Mesendoderm (in vitro differentiated cells): ENCODE measurements around the gene PDPR.
"Not testable (repeated sequence)": the region's sequence is repeated elsewhere in the genome, so short reads cannot be mapped to it uniquely, and the experiment has no call there.

Experiments
- DNase-seq: peaks from one replicate; pipeline ENCODE4 v3.0.0; 2013
- H2AK5ac ChIP-seq: 2 replicates; pipeline ENCODE4 v1.6.1; 2013; ENCODE audit warnings: low read length, inconsistent platforms
- H2BK120ac ChIP-seq: 2 replicates; pipeline ENCODE4 v1.6.1; 2013; ENCODE audit warnings: low read depth, mild to moderate bottlenecking, low read length, moderate library complexity, mixed read lengths
- H2BK15ac ChIP-seq: replicated peaks from 2 replicates; pipeline ENCODE4 v1.6.1; 2013; ENCODE audit warnings: low read depth, mild to moderate bottlenecking, moderate library complexity
- H2BK5ac ChIP-seq: 2 replicates; pipeline ENCODE4 v1.6.1; 2013; ENCODE audit warnings: low read length, inconsistent platforms
- H3K18ac ChIP-seq: 2 replicates; pipeline ENCODE4 v1.6.1; 2013; ENCODE audit warnings: mild to moderate bottlenecking, low read length, mixed read lengths
- H3K23ac ChIP-seq: one replicate; pipeline ENCODE4 v1.6.1; 2013; ENCODE audit warnings: low read length
- H3K27ac ChIP-seq: 2 replicates; pipeline ENCODE4 v1.5.1; 2013; ENCODE audit warnings: low read depth, mild to moderate bottlenecking, inconsistent platforms, low read length, moderate library complexity
- H3K27me3 ChIP-seq: 2 replicates; pipeline ENCODE4 v1.6.1; 2013; ENCODE audit warnings: low read length, control low read depth, mild to moderate bottlenecking, inconsistent platforms; ENCODE audit not compliant: insufficient read depth, poor library complexity
- H3K36me3 ChIP-seq: 2 replicates; pipeline ENCODE4 v1.6.1; 2013; ENCODE audit warnings: low read length, inconsistent platforms; ENCODE audit not compliant: control insufficient read depth, insufficient read depth
- H3K4ac ChIP-seq: one replicate; pipeline ENCODE4 v1.6.1; 2013; ENCODE audit warnings: low read depth, mild to moderate bottlenecking, low read length, moderate library complexity
- H3K4me1 ChIP-seq: 2 replicates; pipeline ENCODE4 v1.6.1; 2013; ENCODE audit warnings: low read depth, low read length, inconsistent platforms; ENCODE audit not compliant: control insufficient read depth
- H3K4me2 ChIP-seq: 2 replicates; pipeline ENCODE4 v1.6.1; 2013; ENCODE audit warnings: low read length
- H3K4me3 ChIP-seq: 2 replicates; pipeline ENCODE4 v1.5.1; 2013; ENCODE audit warnings: mild to moderate bottlenecking, low read length
- H3K56ac ChIP-seq: one replicate; pipeline ENCODE4 v1.6.1; 2013; ENCODE audit warnings: low read length
- H3K79me1 ChIP-seq: 2 replicates; pipeline ENCODE4 v1.6.1; 2013; ENCODE audit warnings: low read length, inconsistent platforms
- H3K79me2 ChIP-seq: 2 replicates; pipeline ENCODE4 v1.6.1; 2013; ENCODE audit warnings: mild to moderate bottlenecking, low read length; ENCODE audit not compliant: control insufficient read depth, insufficient read depth
- H3K9ac ChIP-seq: 2 replicates; pipeline ENCODE4 v1.6.1; 2013; ENCODE audit warnings: low read length, inconsistent platforms
- H4K5ac ChIP-seq: one replicate; pipeline ENCODE4 v1.6.1; 2013; ENCODE audit warnings: low read length
- H4K8ac ChIP-seq: one replicate; pipeline ENCODE4 v1.6.1; 2013; ENCODE audit warnings: low read depth, mild to moderate bottlenecking, control low read depth, low read length, moderate library complexity
- whole genome bisulfite sequencing: extraction: QIAGEN DNeasy Blood & Tissue Kit; methylation state at CpG from one replicate; pipeline ENCODE4 v1.1.7; 2013; ENCODE audit warnings: low lambda C conversion rate, missing lambda C conversion rate; ENCODE audit not compliant: insufficient coverage; ENCODE audit errors: extremely low coverage; 5-methylcytosine and 5-hydroxymethylcytosine counted together

The PDPR gene

GRCh38 chr16:70135796-70136195, 21.7 kb downstream of the PDPR start:
- H3K9ac ChIP-seq, DNase-seq, H3K4me3 ChIP-seq, H3K18ac ChIP-seq, H3K4ac ChIP-seq, H3K27ac ChIP-seq, H4K5ac ChIP-seq, H3K79me1 ChIP-seq, H3K27me3 ChIP-seq, H3K23ac ChIP-seq, H4K8ac ChIP-seq, H2BK120ac ChIP-seq, H2BK5ac ChIP-seq, H3K56ac ChIP-seq, H3K36me3 ChIP-seq, H3K4me2 ChIP-seq, H3K4me1 ChIP-seq, H2BK15ac ChIP-seq, H3K79me2 ChIP-seq, H2AK5ac ChIP-seq: not testable (repeated sequence)
- WGBS, result no CpG with 5 or more reads among the region's 8 CpGs

GRCh38 chr16:70136595-70136994, 22.5 kb downstream of the PDPR start:
- H4K5ac ChIP-seq, H3K27ac ChIP-seq, H3K4me1 ChIP-seq, H3K18ac ChIP-seq, H3K27me3 ChIP-seq, H3K4me3 ChIP-seq, H3K56ac ChIP-seq, H3K4ac ChIP-seq, H2BK15ac ChIP-seq, H2AK5ac ChIP-seq, H2BK120ac ChIP-seq, H2BK5ac ChIP-seq, H3K79me1 ChIP-seq, H3K4me2 ChIP-seq, H3K9ac ChIP-seq, DNase-seq, H3K36me3 ChIP-seq, H3K79me2 ChIP-seq, H3K23ac ChIP-seq, H4K8ac ChIP-seq: not testable (repeated sequence)
- WGBS, result no CpG with 5 or more reads among the region's 2 CpGs

GRCh38 chr16:70142739-70143138, 28.6 kb downstream of the PDPR start:
- not testable (repeated sequence) for H3K4me3 ChIP-seq, H3K56ac ChIP-seq, H3K4me2 ChIP-seq, H3K4ac ChIP-seq, H3K23ac ChIP-seq, H3K79me1 ChIP-seq, H2AK5ac ChIP-seq, H3K36me3 ChIP-seq, H3K27ac ChIP-seq, H3K27me3 ChIP-seq, H2BK15ac ChIP-seq, H2BK5ac ChIP-seq, H3K18ac ChIP-seq, H2BK120ac ChIP-seq, H4K8ac ChIP-seq, H4K5ac ChIP-seq, DNase-seq, H3K4me1 ChIP-seq, H3K9ac ChIP-seq, H3K79me2 ChIP-seq
- no CpG with 5 or more reads among the region's 10 CpGs for WGBS

GRCh38 chr16:70143231-70143895, 29.2 kb downstream of the PDPR start:
- H3K4me2 ChIP-seq, H3K4me1 ChIP-seq, H3K4ac ChIP-seq, H2BK15ac ChIP-seq, H2AK5ac ChIP-seq, H3K18ac ChIP-seq, H3K79me2 ChIP-seq, H2BK5ac ChIP-seq, H3K4me3 ChIP-seq, H2BK120ac ChIP-seq, H3K56ac ChIP-seq, H3K27me3 ChIP-seq, DNase-seq, H4K5ac ChIP-seq, H3K27ac ChIP-seq, H3K9ac ChIP-seq, H3K79me1 ChIP-seq, H3K36me3 ChIP-seq, H4K8ac ChIP-seq, H3K23ac ChIP-seq: not testable (repeated sequence)
- no CpG with 5 or more reads among the region's 9 CpGs for WGBS

- H3K4me3 ChIP-seq, H3K9ac ChIP-seq, H2BK120ac ChIP-seq, H3K36me3 ChIP-seq, H2AK5ac ChIP-seq, H2BK15ac ChIP-seq, H3K79me1 ChIP-seq, H3K79me2 ChIP-seq, H3K18ac ChIP-seq, H4K5ac ChIP-seq, H3K23ac ChIP-seq, H3K56ac ChIP-seq, H4K8ac ChIP-seq, H3K4ac ChIP-seq, H2BK5ac ChIP-seq, DNase-seq, H3K4me1 ChIP-seq, H3K27ac ChIP-seq, H3K27me3 ChIP-seq, H3K4me2 ChIP-seq: not testable (repeated sequence)
- no CpG with 5 or more reads among the region's 11 CpGs for WGBS
Observed at GRCh38 chr16:70147853-70148252, 33.7 kb downstream of the PDPR start.

- H3K27me3 ChIP-seq, H3K4me2 ChIP-seq, H3K79me2 ChIP-seq, H3K27ac ChIP-seq, H3K4ac ChIP-seq, H3K18ac ChIP-seq, H3K4me3 ChIP-seq, H4K5ac ChIP-seq, H2BK5ac ChIP-seq, H3K36me3 ChIP-seq, H2BK120ac ChIP-seq, H4K8ac ChIP-seq, DNase-seq, H3K23ac ChIP-seq, H3K56ac ChIP-seq, H3K9ac ChIP-seq, H3K79me1 ChIP-seq, H2BK15ac ChIP-seq, H3K4me1 ChIP-seq, H2AK5ac ChIP-seq: not testable (repeated sequence)
- no CpG with 5 or more reads among the region's 6 CpGs for whole genome bisulfite sequencing
Observed at GRCh38 chr16:70148453-70148852, 34.3 kb downstream of the PDPR start.
